OCI-LY3 (cell line): ENCODE data around the gene HS6ST2.

ENCODE experiments used
- EZH2phosphoT487 ChIP-seq: fragments of 200-600 bp; shearing (Covaris generic); IDR thresholded peaks from 2 replicates; pipeline ENCODE4 v1.6.1; 2018; ENCODE audit warnings: antibody characterized with exemption, mixed run types, low read depth
- TF ChIP-seq, protein P1 (sequence below): fragments of 200-600, 300-600 bp; sonication (generic); IDR thresholded peaks from 2 replicates; pipeline ENCODE4 v1.5.1; 2014; ENCODE audit warnings: antibody characterized with exemption, low read length, low read depth

- TF ChIP-seq, protein P1, sequence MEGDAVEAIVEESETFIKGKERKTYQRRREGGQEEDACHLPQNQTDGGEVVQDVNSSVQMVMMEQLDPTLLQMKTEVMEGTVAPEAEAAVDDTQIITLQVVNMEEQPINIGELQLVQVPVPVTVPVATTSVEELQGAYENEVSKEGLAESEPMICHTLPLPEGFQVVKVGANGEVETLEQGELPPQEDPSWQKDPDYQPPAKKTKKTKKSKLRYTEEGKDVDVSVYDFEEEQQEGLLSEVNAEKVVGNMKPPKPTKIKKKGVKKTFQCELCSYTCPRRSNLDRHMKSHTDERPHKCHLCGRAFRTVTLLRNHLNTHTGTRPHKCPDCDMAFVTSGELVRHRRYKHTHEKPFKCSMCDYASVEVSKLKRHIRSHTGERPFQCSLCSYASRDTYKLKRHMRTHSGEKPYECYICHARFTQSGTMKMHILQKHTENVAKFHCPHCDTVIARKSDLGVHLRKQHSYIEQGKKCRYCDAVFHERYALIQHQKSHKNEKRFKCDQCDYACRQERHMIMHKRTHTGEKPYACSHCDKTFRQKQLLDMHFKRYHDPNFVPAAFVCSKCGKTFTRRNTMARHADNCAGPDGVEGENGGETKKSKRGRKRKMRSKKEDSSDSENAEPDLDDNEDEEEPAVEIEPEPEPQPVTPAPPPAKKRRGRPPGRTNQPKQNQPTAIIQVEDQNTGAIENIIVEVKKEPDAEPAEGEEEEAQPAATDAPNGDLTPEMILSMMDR: no peak
- TF ChIP-seq EZH2phosphoT487: no peak
Measured at GRCh38 chrX:132689612-132690563, 268.5 kb downstream of the HS6ST2 start.
